MCF 10A (cell line): ENCODE measurements around the gene SEMA4D. TPM values are rescaled to one million over a fixed set of nuclear protein-coding genes. Genes with fewer than 3 reads are reported as not detected.

Experiments
- BruUV-seq: library from RNA; stranded (reverse); fragments of 400-500 nt; replicated peaks from 2 replicates; lab custom pipeline; 2021; lab: Mats Ljungman, UMichigan
- CTCF ChIA-PET: fragments of 300-600 bp; sonication (Branson Sonifier 250); formaldehyde crosslinking; extraction: SDS; loops from one replicate; lab custom pipeline; 2021; ENCODE audit warnings: antibody characterized with exemption, inconsistent platforms; lab: Yijun Ruan, JAX
- POLR2A ChIA-PET: fragments of 300-600, 350-650 bp; sonication (Branson Sonifier 250); formaldehyde crosslinking; extraction: SDS; loops from one replicate; lab custom pipeline; 2020; ENCODE audit warnings: antibody characterized with exemption, inconsistent platforms; lab: Yijun Ruan, JAX
- DNase-seq: peaks from one replicate; pipeline ENCODE4 v3.0.0-alpha.2; 2018; ENCODE audit not compliant: unreplicated experiment
- H3K27ac Mint-ChIP-seq: one replicate; pipeline ENCODE4 v1.8.0; 2022; ENCODE audit warnings: mild to moderate bottlenecking, low read depth, mixed read lengths; ENCODE audit not compliant: unreplicated experiment
- H3K27me3 Mint-ChIP-seq: one replicate; pipeline ENCODE4 v1.8.0; 2022; ENCODE audit warnings: mixed read lengths; ENCODE audit not compliant: insufficient read depth, unreplicated experiment
- H3K36me3 Mint-ChIP-seq: one replicate; pipeline ENCODE4 v1.8.0; 2022; ENCODE audit warnings: mild to moderate bottlenecking, moderate library complexity, mixed read lengths; ENCODE audit not compliant: insufficient read depth, unreplicated experiment
- H3K4me1 Mint-ChIP-seq: one replicate; pipeline ENCODE4 v1.8.0; 2022; ENCODE audit warnings: mixed read lengths; ENCODE audit not compliant: insufficient read depth, unreplicated experiment
- H3K4me3 Mint-ChIP-seq: one replicate; pipeline ENCODE4 v1.8.0; 2022; ENCODE audit warnings: mild to moderate bottlenecking, moderate library complexity, mixed read lengths; ENCODE audit not compliant: unreplicated experiment
- H3K9me3 Mint-ChIP-seq: one replicate; pipeline ENCODE4 v1.8.0; 2022; ENCODE audit warnings: mixed read lengths; ENCODE audit not compliant: unreplicated experiment
- intact Hi-C: fragments of 100-400 bp; cut with micrococcal nuclease; formaldehyde crosslinking; loops from 2 replicates; pipeline ENCODE4 v1.14.1; 2022
- total RNA-seq: library from RNA; stranded (reverse); gene quantifications from 2 replicates; pipeline ENCODE4 v1.2.3, GENCODE V29; 2022
- TF ChIP-seq, protein P1 (sequence below): fragments of 200-600 bp; IDR thresholded peaks from one replicate; pipeline ENCODE4 v1.8.0; 2022; ENCODE audit warnings: antibody characterized with exemption, mild to moderate bottlenecking; ENCODE audit not compliant: unreplicated experiment

The SEMA4D gene
- total RNA-seq, 1 experiment from 2014 or later, result 4.2 TPM

DNA sequence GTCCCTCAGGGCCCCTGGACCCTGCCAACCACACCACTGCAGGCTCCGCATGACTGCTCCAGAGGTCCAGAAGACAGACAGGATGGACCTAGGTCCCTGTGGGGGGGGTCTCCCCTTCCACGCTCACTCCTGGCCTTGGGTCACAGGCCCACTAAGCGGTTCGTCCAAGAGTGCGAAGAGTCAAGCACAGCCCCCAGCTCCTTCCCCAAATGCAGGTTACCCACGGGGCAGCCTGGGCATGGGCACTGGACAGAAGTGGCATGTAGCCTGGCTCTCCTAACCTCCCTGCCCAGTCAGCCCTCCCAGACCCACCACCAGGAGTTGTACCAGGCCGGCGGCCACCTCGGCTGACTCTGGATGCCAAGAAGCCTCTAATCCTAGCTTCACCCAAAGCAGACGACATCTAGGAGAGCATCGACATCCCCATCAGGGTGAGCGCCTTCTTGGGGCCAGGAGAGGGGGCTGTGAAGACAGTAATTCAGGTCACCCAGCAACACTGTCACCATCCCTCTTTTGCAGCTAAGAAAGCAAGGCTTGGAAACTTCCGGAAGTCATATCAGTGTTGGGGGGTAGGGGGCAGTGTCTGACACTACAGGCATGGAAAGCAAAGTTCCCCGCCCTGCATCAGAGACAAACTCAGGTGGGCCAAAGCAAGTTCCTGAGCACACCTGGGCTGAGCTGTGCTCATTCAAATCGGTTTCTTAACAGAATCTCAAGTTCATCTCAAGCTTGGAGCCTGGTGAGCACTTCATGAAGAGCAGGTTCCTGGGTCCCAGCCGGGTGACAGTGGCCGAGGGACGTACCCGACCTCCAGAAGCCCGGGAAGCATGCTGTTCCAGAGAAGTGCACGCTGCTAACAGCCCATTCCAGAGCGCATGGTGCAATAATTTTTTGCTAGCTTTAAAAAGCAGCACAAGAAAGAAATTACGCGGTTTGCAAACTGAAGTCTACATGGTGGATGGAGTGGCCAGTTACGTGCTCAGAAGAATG, 68.7 kb downstream of the SEMA4D start:
- H3K4me3 Mint-ChIP-seq, result no peak overlapping the region
- TF ChIP-seq, protein P1, sequence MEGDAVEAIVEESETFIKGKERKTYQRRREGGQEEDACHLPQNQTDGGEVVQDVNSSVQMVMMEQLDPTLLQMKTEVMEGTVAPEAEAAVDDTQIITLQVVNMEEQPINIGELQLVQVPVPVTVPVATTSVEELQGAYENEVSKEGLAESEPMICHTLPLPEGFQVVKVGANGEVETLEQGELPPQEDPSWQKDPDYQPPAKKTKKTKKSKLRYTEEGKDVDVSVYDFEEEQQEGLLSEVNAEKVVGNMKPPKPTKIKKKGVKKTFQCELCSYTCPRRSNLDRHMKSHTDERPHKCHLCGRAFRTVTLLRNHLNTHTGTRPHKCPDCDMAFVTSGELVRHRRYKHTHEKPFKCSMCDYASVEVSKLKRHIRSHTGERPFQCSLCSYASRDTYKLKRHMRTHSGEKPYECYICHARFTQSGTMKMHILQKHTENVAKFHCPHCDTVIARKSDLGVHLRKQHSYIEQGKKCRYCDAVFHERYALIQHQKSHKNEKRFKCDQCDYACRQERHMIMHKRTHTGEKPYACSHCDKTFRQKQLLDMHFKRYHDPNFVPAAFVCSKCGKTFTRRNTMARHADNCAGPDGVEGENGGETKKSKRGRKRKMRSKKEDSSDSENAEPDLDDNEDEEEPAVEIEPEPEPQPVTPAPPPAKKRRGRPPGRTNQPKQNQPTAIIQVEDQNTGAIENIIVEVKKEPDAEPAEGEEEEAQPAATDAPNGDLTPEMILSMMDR, result peak; percentile 12
- H3K27ac Mint-ChIP-seq, result no peak overlapping the region
- DNase-seq, result no peak
- no peaks in the 10 kb centered on the region for H3K27me3 Mint-ChIP-seq
- intact Hi-C loops, result no loop called here
- BruUV-seq, result no TSS peak
- CTCF ChIA-PET, result interaction anchor here (0.6 to 1.4 kb wide), 3 partner anchors 120 to 164 kb away, joined by 3 to 4 read pairs (median 3); no protein-coding TSS in a partner anchor
- POLR2A ChIA-PET, result interaction anchor here (0.5 kb wide), 1 partner anchor 1210 kb away, joined by 3 read pairs; no protein-coding TSS in a partner anchor
- peaks cover 7% of the 10 kb centered on the region for H3K36me3 Mint-ChIP-seq
- H3K9me3 Mint-ChIP-seq, result no peaks in the 10 kb centered on the region
- H3K4me1 Mint-ChIP-seq, result peaks cover 15% of the 10 kb centered on the region

DNA sequence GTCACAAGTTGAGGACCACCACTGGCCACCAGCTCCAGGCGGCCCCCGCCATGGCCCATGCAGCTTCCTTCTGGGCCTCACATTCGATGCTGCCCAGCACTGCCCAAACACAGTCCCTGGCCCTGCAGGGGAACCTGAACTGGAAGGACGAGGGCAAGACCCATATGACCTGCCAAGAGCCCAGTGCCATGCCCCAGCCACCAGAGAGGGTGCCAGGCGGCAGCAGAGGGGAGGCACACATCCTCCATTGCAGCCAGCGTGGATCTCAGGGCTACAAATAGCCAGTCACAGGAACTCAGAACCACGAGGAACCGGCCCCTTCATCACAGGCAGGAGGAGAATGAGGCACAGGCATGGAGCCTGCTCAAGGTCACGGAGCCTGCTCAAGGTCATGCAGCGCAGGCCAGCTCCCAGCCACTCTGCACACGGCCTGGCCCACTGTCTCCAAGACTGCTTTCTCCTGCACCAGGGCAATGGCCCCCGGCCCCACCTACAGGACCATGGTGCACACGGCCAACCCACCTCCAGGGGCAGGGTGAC, 69.6 kb downstream of the SEMA4D start:
- Mint-ChIP-seq H3K4me1 (peaks cover 15% of the 10 kb centered on the region), H3K9me3 (no peaks in the 10 kb centered on the region), H3K27ac (no peak overlapping the region), H3K4me3 (no peak overlapping the region), H3K36me3 (peaks cover 7% of the 10 kb centered on the region), H3K27me3 (no peaks in the 10 kb centered on the region)
- ChIA-PET CTCF (no interaction called here), POLR2A (interaction anchor here (0.5 kb wide), 1 partner anchor 1210 kb away, joined by 3 read pairs; no protein-coding TSS in a partner anchor)
- TF ChIP-seq, protein P1, result no peak
- no peak for DNase-seq
- no TSS peak for BruUV-seq
- intact Hi-C loops, result no loop called here

DNA sequence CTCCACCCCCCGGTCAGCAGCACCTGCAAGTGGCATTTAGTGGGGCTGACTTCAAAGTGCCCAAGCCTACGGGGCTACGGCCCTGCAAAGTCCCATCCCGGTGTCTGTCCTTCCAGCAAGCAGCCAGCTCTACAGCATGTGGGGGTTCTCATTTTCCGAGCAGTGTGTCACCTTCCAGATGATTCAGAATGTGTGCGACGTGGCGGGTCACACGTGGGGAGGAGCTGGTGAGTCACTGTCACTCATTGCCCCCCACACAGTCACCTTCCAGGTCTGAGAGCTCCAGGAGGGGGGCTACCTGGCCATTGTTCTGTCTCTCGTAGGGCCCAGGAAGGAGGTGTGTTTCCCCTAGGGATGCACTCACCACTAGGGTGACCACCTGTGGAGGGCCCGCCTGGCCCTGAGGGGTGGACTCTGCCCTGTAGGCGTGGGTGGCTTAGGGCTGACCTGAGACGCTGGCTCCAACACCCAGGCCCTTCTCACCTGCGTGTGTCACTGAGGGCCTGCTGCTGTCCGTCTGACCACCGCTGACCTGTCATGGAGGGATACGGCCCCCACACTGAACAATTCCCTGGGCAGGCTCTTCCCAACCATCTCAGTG, 70.2 kb downstream of the SEMA4D start:
- intact Hi-C loops, result no loop called here
- Mint-ChIP-seq H3K9me3 (no peaks in the 10 kb centered on the region), H3K4me1 (peaks cover 16% of the 10 kb centered on the region), H3K4me3 (no peak overlapping the region), H3K27me3 (no peaks in the 10 kb centered on the region), H3K27ac (no peak overlapping the region), H3K36me3 (peaks cover 7% of the 10 kb centered on the region)
- TF ChIP-seq, protein P1, result no peak
- CTCF ChIA-PET, result no interaction called here
- no peak for DNase-seq
- POLR2A ChIA-PET, result no interaction called here
- BruUV-seq, result no TSS peak
